ENCODE measurements around the gene MLANA.

MLANA gene

DNA sequence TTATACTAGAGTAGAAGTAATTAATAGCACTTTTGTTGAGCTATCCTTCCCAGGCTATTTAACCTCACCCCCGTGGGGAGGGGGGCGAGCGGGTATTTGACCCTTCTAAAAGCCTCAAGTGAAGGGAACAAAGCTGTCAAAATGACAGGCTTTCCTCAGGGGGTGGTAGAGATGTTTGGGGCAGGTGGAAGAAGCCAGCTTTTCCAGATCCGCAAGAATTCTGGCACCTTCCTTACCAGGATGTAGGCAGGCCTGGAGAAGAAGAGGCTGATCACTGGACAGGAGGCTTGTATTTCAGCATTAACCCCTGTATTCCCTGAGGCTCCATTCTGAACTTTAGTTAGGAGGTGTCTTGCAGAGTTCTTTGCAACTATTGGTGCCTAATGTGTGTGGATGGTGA lies 26.2 kb upstream of the MLANA start:
- no peak overlapping the region for H3K27ac ChIP-seq
- in situ Hi-C loops (cut with HindIII; ENCODE audit: low pct_ligation_motif_present, low sequenced_read_pairs): no loop called here
- TF ChIP-seq, protein P1, sequence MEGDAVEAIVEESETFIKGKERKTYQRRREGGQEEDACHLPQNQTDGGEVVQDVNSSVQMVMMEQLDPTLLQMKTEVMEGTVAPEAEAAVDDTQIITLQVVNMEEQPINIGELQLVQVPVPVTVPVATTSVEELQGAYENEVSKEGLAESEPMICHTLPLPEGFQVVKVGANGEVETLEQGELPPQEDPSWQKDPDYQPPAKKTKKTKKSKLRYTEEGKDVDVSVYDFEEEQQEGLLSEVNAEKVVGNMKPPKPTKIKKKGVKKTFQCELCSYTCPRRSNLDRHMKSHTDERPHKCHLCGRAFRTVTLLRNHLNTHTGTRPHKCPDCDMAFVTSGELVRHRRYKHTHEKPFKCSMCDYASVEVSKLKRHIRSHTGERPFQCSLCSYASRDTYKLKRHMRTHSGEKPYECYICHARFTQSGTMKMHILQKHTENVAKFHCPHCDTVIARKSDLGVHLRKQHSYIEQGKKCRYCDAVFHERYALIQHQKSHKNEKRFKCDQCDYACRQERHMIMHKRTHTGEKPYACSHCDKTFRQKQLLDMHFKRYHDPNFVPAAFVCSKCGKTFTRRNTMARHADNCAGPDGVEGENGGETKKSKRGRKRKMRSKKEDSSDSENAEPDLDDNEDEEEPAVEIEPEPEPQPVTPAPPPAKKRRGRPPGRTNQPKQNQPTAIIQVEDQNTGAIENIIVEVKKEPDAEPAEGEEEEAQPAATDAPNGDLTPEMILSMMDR (IDR thresholded peaks at IDR 0.05; ENCODE audit: low read depth, low read length, missing control alignments): no peak
- H3K36me3 ChIP-seq (replicated peaks): no peaks in the 10 kb centered on the region
- H3K27me3 ChIP-seq (replicated peaks): no peaks in the 10 kb centered on the region
- no peak overlapping the region for H3K4me3 ChIP-seq (ENCODE audit: low read depth, low read length)
- no peak for DNase-seq

DNA sequence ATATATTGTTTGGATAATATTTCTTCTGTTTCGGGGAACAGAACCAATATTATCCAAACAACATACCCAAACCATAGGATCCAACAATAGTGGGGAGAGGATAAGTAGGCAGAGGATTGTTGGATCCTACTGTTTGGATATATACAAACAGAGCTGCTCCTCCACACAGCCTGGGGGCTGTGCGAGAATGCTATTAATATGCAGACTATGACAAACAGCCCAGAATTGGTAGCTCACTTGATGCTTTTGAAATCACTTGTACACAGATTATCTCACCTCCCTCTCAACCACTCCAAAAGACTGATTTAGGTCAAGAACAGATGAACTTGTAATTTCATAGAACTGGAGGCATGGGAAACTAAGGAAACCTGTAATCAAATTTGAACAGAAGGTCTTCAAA lies 24.4 kb upstream of the MLANA start:
- Histone ChIP-seq H3K4me3 (ENCODE audit: low read depth, low read length) (no peak overlapping the region), H3K27me3 (replicated peaks) (no peaks in the 10 kb centered on the region), H3K27ac (no peak overlapping the region), H3K36me3 (replicated peaks) (no peaks in the 10 kb centered on the region)
- no peak for DNase-seq
- in situ Hi-C loops (cut with HindIII; ENCODE audit: low pct_ligation_motif_present, low sequenced_read_pairs): no loop called here
- TF ChIP-seq, protein P1 (IDR thresholded peaks at IDR 0.05; ENCODE audit: low read depth, low read length, missing control alignments): no peak

DNA sequence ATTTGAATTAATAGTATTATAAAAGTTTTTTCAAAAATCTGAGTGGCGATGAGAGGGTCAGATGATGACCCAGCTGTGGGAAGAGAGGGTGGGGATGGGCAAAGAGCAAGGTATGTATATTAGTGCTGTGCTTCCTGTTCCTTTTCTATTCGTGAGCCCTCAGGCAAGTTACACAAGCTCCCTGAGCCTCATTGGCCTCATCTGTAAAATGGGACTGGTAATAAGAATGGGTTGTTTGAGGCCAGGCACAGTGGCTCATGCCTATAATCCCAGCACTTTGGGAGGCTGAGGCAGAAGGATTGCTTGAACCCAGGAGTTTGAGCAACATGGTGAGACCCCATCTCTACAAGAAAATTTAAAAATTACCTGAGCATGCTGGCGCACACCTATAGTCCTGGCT lies 24.0 kb upstream of the MLANA start:
- Histone ChIP-seq H3K36me3 (replicated peaks) (no peaks in the 10 kb centered on the region), H3K4me3 (ENCODE audit: low read depth, low read length) (no peak overlapping the region), H3K27ac (no peak overlapping the region), H3K27me3 (replicated peaks) (no peaks in the 10 kb centered on the region)
- in situ Hi-C loops (cut with HindIII; ENCODE audit: low pct_ligation_motif_present, low sequenced_read_pairs): no loop called here
- no peak for DNase-seq
- TF ChIP-seq, protein P1 (IDR thresholded peaks at IDR 0.05; ENCODE audit: low read depth, low read length, missing control alignments): no peak

DNA sequence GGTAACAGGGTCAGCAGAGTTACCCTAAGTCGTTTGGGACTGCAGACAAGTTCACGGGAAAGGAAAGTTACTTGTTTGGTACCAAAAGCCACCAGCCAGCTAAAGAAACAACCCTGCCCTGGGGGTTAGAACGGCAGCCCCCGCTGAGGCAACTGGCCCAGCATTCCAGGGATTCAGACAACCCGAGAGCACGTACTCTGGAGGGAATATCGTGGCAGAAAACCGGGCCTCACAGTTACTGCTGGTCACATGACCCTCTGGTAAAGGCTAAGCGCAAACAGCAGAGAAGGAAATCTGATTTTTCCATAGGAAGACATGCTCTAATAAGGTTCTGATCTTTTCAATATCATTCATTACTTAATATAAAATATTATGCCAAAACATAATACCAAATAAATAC lies 22.5 kb upstream of the MLANA start:
- Histone ChIP-seq H3K27me3 (replicated peaks) (no peaks in the 10 kb centered on the region), H3K4me3 (ENCODE audit: low read depth, low read length) (no peak overlapping the region), H3K36me3 (replicated peaks) (no peaks in the 10 kb centered on the region), H3K27ac (no peak overlapping the region)
- TF ChIP-seq, protein P1 (IDR thresholded peaks at IDR 0.05; ENCODE audit: low read depth, low read length, missing control alignments): no peak
- in situ Hi-C loops (cut with HindIII; ENCODE audit: low pct_ligation_motif_present, low sequenced_read_pairs): no loop called here
- DNase-seq: no peak

DNA sequence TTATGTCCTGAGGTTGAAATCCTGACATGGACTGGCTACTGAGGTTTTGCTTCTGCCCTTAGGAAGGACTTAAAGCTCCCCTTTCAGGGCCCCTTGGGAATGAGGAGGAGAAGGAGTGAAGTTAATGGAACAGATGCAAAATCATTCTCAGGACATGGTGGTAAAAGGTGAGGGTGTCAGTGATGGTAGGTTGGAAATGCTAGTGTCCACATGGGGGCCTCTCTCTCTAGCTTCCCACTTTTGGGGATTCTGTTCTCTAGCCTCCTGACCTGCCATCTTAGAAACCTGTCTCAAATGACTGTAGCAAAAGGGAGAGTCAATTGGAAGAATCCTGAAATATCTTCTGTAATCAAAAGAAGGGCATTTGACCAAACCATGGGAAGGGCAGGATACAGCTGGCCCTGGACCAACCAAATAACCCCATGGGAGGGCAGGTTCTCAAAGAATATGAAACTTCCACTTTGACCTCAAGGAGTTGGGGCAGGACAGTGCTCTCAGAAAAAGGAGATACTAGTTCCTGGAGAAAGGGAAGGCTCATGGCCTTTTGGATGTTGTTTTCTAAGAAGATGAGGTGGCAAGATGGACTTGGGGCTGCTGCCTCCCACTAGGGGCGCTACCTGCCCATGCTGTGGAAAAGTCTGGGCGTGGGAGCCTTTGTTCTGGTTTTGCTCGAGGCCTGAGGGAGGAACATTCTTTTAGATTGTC lies 21.2 kb upstream of the MLANA start:
- Histone ChIP-seq H3K27me3 (replicated peaks) (no peaks in the 10 kb centered on the region), H3K4me3 (ENCODE audit: low read depth, low read length) (no peak overlapping the region), H3K27ac (no peak overlapping the region), H3K36me3 (replicated peaks) (no peaks in the 10 kb centered on the region)
- in situ Hi-C loops (cut with HindIII; ENCODE audit: low pct_ligation_motif_present, low sequenced_read_pairs): no loop called here
- no peak for DNase-seq
- TF ChIP-seq, protein P1 (IDR thresholded peaks at IDR 0.05; ENCODE audit: low read depth, low read length, missing control alignments): peak; percentile 63

DNA sequence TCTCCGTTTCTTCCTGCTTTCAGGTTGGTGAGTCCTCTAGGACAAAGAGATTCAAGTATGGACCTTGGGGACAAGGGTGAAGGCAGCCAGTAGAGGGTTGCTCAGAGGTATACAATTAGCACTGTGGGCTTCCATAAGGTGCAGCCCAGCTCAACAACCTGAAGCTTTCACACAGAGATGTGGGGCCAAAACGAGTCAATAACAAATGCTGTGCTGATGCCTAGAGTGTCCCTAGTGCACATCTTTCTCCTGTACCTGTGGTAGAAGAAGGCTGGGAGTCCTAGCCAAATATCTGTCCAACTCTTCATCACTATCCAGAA lies 20.7 kb upstream of the MLANA start:
- no peak for DNase-seq

More for the DNA sequence above, 20.7 kb upstream of the MLANA start:
- in situ Hi-C loops (cut with HindIII; ENCODE audit: low pct_ligation_motif_present, low sequenced_read_pairs): no loop called here
- Histone ChIP-seq H3K27ac (no peak overlapping the region), H3K4me3 (ENCODE audit: low read depth, low read length) (no peak overlapping the region), H3K36me3 (replicated peaks) (no peaks in the 10 kb centered on the region), H3K27me3 (replicated peaks) (no peaks in the 10 kb centered on the region)
- TF ChIP-seq, protein P1 (IDR thresholded peaks at IDR 0.05; ENCODE audit: low read depth, low read length, missing control alignments): no peak
